ENCODE results near the gene GPR84. TPM values are rescaled to one million over a fixed set of nuclear protein-coding genes. Genes with fewer than 3 reads are reported as not detected.
A peak's percentile ranks its signal among the peaks of the same experiment; 100 is the strongest.

Gene GPR84
- total and polyA plus RNA-seq, 9 of the 15 experiments (the other 6 are each of a cell fraction or from before 2014, with no cell fraction given): 0.07 to 0.18 (median 0.11) TPM; not detected in 5

DNA sequence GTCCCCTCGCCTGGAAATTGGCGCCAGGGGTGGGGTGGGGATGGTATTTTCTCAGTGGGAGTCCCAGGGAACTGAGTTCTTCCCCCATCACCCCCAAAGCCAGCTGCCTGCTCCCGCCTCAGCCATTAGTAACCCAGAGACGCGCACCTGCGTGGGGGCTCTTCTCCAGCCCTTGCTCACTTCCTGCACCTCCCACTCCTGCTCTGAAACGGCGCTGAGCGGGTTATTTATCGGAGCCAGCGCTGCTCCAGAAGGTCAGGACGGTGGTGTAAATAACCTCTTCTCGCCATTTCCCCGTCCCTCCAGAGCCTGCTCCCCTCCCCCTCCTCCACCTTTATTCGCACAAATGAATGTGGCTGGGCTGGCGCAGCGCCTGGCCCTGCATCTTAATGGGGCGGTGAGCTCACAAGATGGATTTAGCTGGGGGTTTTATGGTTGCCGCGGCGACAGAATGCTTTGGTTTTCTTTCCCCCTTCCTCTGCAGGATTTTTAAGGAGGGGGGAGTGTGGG is 12.2 kb downstream of the GPR84 start (continued):
- TF ChIP-seq, protein P1, sequence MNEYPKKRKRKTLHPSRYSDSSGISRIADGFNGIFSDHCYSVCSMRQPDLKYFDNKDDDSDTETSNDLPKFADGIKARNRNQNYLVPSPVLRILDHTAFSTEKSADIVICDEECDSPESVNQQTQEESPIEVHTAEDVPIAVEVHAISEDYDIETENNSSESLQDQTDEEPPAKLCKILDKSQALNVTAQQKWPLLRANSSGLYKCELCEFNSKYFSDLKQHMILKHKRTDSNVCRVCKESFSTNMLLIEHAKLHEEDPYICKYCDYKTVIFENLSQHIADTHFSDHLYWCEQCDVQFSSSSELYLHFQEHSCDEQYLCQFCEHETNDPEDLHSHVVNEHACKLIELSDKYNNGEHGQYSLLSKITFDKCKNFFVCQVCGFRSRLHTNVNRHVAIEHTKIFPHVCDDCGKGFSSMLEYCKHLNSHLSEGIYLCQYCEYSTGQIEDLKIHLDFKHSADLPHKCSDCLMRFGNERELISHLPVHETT (CRISPR knock-in tag; conservative IDR thresholded peaks at IDR 0.05 in 1 of 2, IDR thresholded peaks at IDR 0.05 in 1 of 2): no peak
- TF ChIP-seq, protein P2, sequence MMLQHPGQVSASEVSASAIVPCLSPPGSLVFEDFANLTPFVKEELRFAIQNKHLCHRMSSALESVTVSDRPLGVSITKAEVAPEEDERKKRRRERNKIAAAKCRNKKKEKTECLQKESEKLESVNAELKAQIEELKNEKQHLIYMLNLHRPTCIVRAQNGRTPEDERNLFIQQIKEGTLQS (IDR thresholded peaks at IDR 0.05): 0 out of 2 replicates have a peak, but pooled peaks have one; percentile 21
- TF ChIP-seq, protein P2 (CRISPR knock-in tag; conservative IDR thresholded peaks at IDR 0.05): no peak
- TF ChIP-seq MAFG (tag; conservative IDR thresholded peaks at IDR 0.05) (no peak), ZNF175 (CRISPR knock-in tag; IDR thresholded peaks at IDR 0.05; ENCODE audit: low read depth) (no peak), POLR2B (IDR thresholded peaks at IDR 0.05; ENCODE audit: low read depth, partially characterized antibody) (no peak), KHSRP (IDR thresholded peaks at IDR 0.05) (no peak), ZNF263 (CRISPR knock-in tag; IDR thresholded peaks at IDR 0.05; ENCODE audit: borderline replicate concordance) (no peak), MYNN (IDR thresholded peaks at IDR 0.05) (peak; percentile 80), MYNN (CRISPR knock-in tag; IDR thresholded peaks at IDR 0.05) (no peak), ZNF133 (CRISPR knock-in tag; IDR thresholded peaks at IDR 0.05) (no peak), DPF2 (IDR thresholded peaks at IDR 0.05) (peak; percentile 72; the same call in 1 of the 2 replicates), MAFK (IDR thresholded peaks at IDR 0.05; ENCODE audit: low read length) (no peak), SIRT6 (IDR thresholded peaks at IDR 0.05; ENCODE audit: low read depth, low read length) (no peak), ZC3H8 (IDR thresholded peaks at IDR 0.05) (no peak), POLR3A (IDR thresholded peaks at IDR 0.05; ENCODE audit: borderline replicate concordance, extremely low read depth, insufficient read depth, insufficient read length) (no peak), SMAD2 (IDR thresholded peaks at IDR 0.05; ENCODE audit: low read depth, low read length) (no peak), TEAD4 (IDR thresholded peaks at IDR 0.05; ENCODE audit: low read length) (peak; percentile 63; the same call in 1 of the 2 replicates), TEAD4 (CRISPR knock-in tag; IDR thresholded peaks at IDR 0.05; ENCODE audit: borderline replicate concordance) (no peak)
- TF ChIP-seq, protein P3, sequence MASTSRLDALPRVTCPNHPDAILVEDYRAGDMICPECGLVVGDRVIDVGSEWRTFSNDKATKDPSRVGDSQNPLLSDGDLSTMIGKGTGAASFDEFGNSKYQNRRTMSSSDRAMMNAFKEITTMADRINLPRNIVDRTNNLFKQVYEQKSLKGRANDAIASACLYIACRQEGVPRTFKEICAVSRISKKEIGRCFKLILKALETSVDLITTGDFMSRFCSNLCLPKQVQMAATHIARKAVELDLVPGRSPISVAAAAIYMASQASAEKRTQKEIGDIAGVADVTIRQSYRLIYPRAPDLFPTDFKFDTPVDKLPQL (IDR thresholded peaks at IDR 0.05; ENCODE audit: extremely low read depth, insufficient read length): no peak
- TF ChIP-seq, protein P4, sequence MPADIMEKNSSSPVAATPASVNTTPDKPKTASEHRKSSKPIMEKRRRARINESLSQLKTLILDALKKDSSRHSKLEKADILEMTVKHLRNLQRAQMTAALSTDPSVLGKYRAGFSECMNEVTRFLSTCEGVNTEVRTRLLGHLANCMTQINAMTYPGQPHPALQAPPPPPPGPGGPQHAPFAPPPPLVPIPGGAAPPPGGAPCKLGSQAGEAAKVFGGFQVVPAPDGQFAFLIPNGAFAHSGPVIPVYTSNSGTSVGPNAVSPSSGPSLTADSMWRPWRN (IDR thresholded peaks at IDR 0.05; ENCODE audit: low read depth): no peak
- TF ChIP-seq, protein P5, sequence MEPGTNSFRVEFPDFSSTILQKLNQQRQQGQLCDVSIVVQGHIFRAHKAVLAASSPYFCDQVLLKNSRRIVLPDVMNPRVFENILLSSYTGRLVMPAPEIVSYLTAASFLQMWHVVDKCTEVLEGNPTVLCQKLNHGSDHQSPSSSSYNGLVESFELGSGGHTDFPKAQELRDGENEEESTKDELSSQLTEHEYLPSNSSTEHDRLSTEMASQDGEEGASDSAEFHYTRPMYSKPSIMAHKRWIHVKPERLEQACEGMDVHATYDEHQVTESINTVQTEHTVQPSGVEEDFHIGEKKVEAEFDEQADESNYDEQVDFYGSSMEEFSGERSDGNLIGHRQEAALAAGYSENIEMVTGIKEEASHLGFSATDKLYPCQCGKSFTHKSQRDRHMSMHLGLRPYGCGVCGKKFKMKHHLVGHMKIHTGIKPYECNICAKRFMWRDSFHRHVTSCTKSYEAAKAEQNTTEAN (CRISPR knock-in tag; IDR thresholded peaks at IDR 0.05): no peak
- TF ChIP-seq, protein P6, sequence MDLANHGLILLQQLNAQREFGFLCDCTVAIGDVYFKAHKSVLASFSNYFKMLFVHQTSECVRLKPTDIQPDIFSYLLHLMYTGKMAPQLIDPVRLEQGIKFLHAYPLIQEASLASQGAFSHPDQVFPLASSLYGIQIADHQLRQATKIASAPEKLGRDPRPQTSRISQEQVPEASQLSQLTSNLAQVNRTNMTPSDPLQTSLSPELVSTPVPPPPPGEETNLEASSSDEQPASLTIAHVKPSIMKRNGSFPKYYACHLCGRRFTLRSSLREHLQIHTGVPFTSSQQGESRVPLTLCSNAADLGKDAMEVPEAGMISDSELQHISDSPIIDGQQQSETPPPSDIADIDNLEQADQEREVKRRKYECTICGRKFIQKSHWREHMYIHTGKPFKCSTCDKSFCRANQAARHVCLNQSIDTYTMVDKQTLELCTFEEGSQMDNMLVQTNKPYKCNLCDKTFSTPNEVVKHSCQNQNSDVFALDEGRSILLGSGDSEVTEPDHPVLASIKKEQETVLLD (IDR thresholded peaks at IDR 0.05): no peak

Measured in K562 (cell line).